Endodermal cell (in vitro differentiated cells): ENCODE data around the gene PTGES. TPM values are rescaled to one million over a fixed set of nuclear protein-coding genes. Genes with fewer than 3 reads are reported as not detected.

Experiments used
- DNase-seq: peaks from one replicate; pipeline ENCODE4 v3.0.0-alpha.2; 2017
- H3K27ac ChIP-seq: 2 replicates; pipeline ENCODE4 v1.5.1; 2013; ENCODE audit warnings: mild to moderate bottlenecking, low read depth, low read length, moderate library complexity
- H3K27me3 ChIP-seq: 2 replicates; pipeline ENCODE4 v1.6.1; 2013; ENCODE audit warnings: mild to moderate bottlenecking, low read length, moderate library complexity; ENCODE audit not compliant: insufficient read depth, control insufficient read depth, poor library complexity, severe bottlenecking
- H3K36me3 ChIP-seq: 2 replicates; pipeline ENCODE4 v1.7.0; 2013; ENCODE audit warnings: mild to moderate bottlenecking, low read length, moderate library complexity; ENCODE audit not compliant: control insufficient read depth, insufficient read depth
- H3K4me1 ChIP-seq: one replicate; pipeline ENCODE4 v1.7.0; 2013; ENCODE audit warnings: low read length; ENCODE audit not compliant: control insufficient read depth, insufficient read depth
- H3K4me3 ChIP-seq: 2 replicates; pipeline ENCODE4 v1.5.1; 2013; ENCODE audit warnings: mild to moderate bottlenecking, low read length, moderate library complexity
- H3K9ac ChIP-seq: 2 replicates; pipeline ENCODE4 v1.6.1; 2013; ENCODE audit warnings: mild to moderate bottlenecking, low read length, moderate library complexity; ENCODE audit not compliant: poor library complexity, severe bottlenecking; ENCODE audit errors: extremely low read depth
- H3K9me3 ChIP-seq: 2 replicates; pipeline ENCODE4 v1.6.1; 2013; ENCODE audit warnings: mild to moderate bottlenecking, low read length, moderate library complexity; ENCODE audit not compliant: control insufficient read depth
- H3K27ac Mint-ChIP-seq: 2 replicates; pipeline ENCODE4 v1.8.0; 2020; ENCODE audit warnings: mixed read lengths
- H3K27me3 Mint-ChIP-seq: 2 replicates; pipeline ENCODE4 v1.8.0; 2021; ENCODE audit warnings: mild to moderate bottlenecking, mixed read lengths; ENCODE audit not compliant: insufficient read depth
- H3K36me3 Mint-ChIP-seq: 2 replicates; pipeline ENCODE4 v1.8.0; 2020; ENCODE audit warnings: low read depth, mixed read lengths
- H3K4me1 Mint-ChIP-seq: 2 replicates; pipeline ENCODE4 v1.8.0; 2020; ENCODE audit warnings: mixed read lengths
- H3K4me3 Mint-ChIP-seq: 2 replicates; pipeline ENCODE4 v1.8.0; 2020; ENCODE audit warnings: mild to moderate bottlenecking, moderate library complexity, mixed read lengths
- H3K9me3 Mint-ChIP-seq: 2 replicates; pipeline ENCODE4 v1.8.0; 2020; ENCODE audit warnings: mild to moderate bottlenecking, mixed read lengths
- WGBS, 2 experiments: methylation state at CpG; one replicate each; pipeline versions ENCODE4 v1.1.5 to v1.1.7; 2013; ENCODE audit warnings: missing lambda C conversion rate in 2 of 2, mixed read lengths in 1 of 2; ENCODE audit not compliant: insufficient coverage in 1 of 2, insufficient read length in 1 of 2; 5-methylcytosine and 5-hydroxymethylcytosine counted together
- total RNA-seq, 2 donors: library from RNA; stranded (reverse); fragmentation: NEBNext Ultra II Directional in 1 of 2; extraction: Animal tissue kit (Norgen Biotek cat#: 25700) in 1 of 2; gene quantifications; 2 replicates in 1 of 2; 3 replicates in 1 of 2; pipeline ENCODE4 v1.2.1, GENCODE V29; 2021
- TF ChIP-seq, protein P1 (sequence below): fragments of 200-600 bp; sonication (generic); conservative IDR thresholded peaks from 2 replicates; pipeline ENCODE4 v1.5.0; 2021; ENCODE audit warnings: antibody characterized with exemption, mild to moderate bottlenecking

PTGES gene
- total RNA-seq, 2 donors from 2014 or later, result 0.29 to 0.62 TPM

DNA sequence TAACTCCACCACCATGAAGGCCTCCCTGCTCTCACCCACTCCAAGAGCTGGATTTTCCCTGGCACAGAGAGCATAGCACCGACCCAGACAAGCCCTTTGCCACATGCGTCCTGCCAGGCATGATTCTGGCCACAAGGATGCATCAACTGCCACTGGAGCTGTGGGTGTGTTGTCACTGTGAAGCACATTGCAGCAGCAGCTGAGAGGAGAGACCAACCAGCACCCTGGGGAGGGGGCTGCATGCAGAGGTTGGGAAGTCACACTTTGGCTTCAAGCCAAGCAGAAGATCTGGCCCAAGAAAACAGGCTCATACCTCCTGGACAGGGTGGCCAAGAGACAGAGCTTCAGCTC lies 22.6 kb upstream of the PTGES start:
- Histone ChIP-seq H3K36me3 (no peaks in the 10 kb centered on the region), H3K27me3 (no peaks in the 10 kb centered on the region), H3K4me3 (no peak overlapping the region), H3K9me3 (no peaks in the 10 kb centered on the region), H3K27ac (no peak overlapping the region), H3K9ac (no peak overlapping the region), H3K4me1 (no peaks in the 10 kb centered on the region)
- Mint-ChIP-seq H3K27me3 (peaks cover 2% of the 10 kb centered on the region), H3K36me3 (no peaks in the 10 kb centered on the region), H3K4me1 (no peaks in the 10 kb centered on the region), H3K27ac (no peak overlapping the region), H3K9me3 (no peaks in the 10 kb centered on the region), H3K4me3 (no peak overlapping the region)
- 85 to 100% methylated on average over 1 to 2 of the region's 2 CpGs for WGBS, 2 experiments
- TF ChIP-seq, protein P1, sequence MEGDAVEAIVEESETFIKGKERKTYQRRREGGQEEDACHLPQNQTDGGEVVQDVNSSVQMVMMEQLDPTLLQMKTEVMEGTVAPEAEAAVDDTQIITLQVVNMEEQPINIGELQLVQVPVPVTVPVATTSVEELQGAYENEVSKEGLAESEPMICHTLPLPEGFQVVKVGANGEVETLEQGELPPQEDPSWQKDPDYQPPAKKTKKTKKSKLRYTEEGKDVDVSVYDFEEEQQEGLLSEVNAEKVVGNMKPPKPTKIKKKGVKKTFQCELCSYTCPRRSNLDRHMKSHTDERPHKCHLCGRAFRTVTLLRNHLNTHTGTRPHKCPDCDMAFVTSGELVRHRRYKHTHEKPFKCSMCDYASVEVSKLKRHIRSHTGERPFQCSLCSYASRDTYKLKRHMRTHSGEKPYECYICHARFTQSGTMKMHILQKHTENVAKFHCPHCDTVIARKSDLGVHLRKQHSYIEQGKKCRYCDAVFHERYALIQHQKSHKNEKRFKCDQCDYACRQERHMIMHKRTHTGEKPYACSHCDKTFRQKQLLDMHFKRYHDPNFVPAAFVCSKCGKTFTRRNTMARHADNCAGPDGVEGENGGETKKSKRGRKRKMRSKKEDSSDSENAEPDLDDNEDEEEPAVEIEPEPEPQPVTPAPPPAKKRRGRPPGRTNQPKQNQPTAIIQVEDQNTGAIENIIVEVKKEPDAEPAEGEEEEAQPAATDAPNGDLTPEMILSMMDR, result no peak
- DNase-seq, result no peak

DNA sequence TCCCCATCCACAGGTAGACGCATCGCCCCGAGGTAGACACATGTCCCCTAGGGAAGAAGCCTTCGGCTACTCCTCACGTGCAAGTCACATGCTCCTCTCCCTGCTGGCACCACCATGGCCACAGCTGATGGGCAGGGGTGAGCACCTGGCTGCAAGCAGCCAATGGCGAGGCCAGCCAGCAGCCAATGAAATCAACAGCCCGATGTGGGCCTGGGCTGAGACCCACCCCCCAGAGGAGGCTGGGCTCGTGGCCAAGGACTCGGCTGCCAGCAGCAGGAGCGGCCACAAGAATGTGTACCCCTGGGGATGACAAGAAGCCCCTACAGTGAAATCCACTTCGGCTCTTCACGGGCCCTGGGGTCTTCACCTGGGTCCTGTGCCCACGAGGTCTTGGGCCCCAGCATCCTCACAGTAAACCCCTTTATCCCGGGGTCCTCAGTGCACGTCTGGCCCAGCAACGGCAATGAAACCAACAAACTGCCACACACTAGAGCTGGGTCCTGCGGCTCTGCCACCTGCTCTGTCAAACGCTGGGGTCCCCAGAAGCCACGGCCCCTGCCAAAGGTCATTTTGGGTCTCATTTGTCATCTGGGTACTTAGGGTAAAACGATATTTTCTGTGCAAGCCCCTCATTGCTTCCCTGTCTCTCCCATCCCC lies 22.1 kb upstream of the PTGES start:
- Mint-ChIP-seq H3K36me3 (no peaks in the 10 kb centered on the region), H3K4me1 (no peaks in the 10 kb centered on the region), H3K9me3 (no peaks in the 10 kb centered on the region), H3K27me3 (peaks cover 2% of the 10 kb centered on the region), H3K4me3 (no peak overlapping the region), H3K27ac (no peak overlapping the region)
- no peak overlapping the region for H3K9ac ChIP-seq
- no peaks in the 10 kb centered on the region for H3K4me1 ChIP-seq
- H3K36me3 ChIP-seq, result no peaks in the 10 kb centered on the region
- WGBS, 2 experiments, result 88 to 91% methylated on average over 10 to 20 of the region's 20 CpGs
- no peaks in the 10 kb centered on the region for H3K9me3 ChIP-seq
- H3K27me3 ChIP-seq, result no peaks in the 10 kb centered on the region
- DNase-seq, result peak; percentile 66
- H3K4me3 ChIP-seq, result no peak overlapping the region
- TF ChIP-seq, protein P1, result no peak
- H3K27ac ChIP-seq, result no peak overlapping the region

DNA sequence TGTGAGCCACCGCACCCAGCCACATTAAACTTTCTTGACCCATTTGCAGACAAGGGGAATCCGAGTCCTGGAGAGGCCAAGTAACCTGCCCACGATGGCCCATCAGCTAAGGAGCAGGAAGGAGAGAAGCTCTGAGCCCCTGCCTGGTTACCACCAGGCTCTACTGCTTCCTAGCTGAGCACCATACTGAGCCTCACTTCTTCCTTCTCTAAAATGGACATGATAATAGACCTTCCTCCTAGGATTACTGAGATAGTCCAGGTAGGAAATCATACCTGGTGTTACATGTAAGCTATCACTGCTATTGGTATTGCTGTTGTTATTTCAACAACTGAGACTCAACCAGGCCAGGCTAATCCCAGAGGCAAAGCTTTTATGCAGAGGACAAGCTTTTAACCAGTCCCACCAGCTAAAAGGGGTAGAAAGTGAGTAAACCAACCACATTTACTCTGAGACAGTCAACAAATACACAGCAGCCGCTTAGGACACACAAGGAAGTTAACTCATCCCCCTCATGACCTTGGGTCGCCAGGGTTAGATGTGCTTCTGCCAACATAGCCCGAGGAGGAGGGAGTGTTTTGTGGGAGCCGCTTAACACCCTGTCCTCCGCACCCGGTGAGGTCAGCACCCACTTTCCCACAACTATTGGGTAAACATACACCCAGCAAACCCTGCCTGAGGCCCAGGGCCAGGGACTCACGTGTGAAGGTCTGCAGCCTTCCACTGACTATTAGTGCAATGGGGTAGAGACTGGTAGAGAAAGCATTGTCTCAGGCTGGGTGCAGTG lies 20.6 kb upstream of the PTGES start:
- H3K9ac ChIP-seq, result no peak overlapping the region
- H3K4me1 Mint-ChIP-seq, result no peaks in the 10 kb centered on the region
- no peak overlapping the region for H3K27ac Mint-ChIP-seq
- H3K9me3 ChIP-seq, result no peaks in the 10 kb centered on the region
- H3K27me3 ChIP-seq, result no peaks in the 10 kb centered on the region
- no peaks in the 10 kb centered on the region for H3K36me3 Mint-ChIP-seq
- H3K4me1 ChIP-seq, result no peaks in the 10 kb centered on the region
- H3K9me3 Mint-ChIP-seq, result no peaks in the 10 kb centered on the region
- H3K36me3 ChIP-seq, result no peaks in the 10 kb centered on the region
- WGBS, 2 experiments, result 84 to 88% methylated on average over 3 to 10 of the region's 10 CpGs
- TF ChIP-seq, protein P1, result no peak
- no peak overlapping the region for H3K4me3 Mint-ChIP-seq
- no peak for DNase-seq
- H3K27me3 Mint-ChIP-seq, result no peaks in the 10 kb centered on the region
- H3K27ac ChIP-seq, result no peak overlapping the region
- H3K4me3 ChIP-seq, result no peak overlapping the region
